Omental fat pad (tissue), 4 donors: ENCODE data around the gene SND1. TPM values are rescaled to one million over a fixed set of nuclear protein-coding genes. Genes with fewer than 3 reads are reported as not detected.

Source experiments
- ATAC-seq: fragments of 150-250 bp; one replicate; pipeline ENCODE4 v1.9.1; 2016; ENCODE audit warnings: mild to moderate bottlenecking, moderate library complexity; ENCODE audit not compliant: low FRiP score
- DNase-seq: peaks from one replicate; pipeline ENCODE4 v3.0.0-alpha.2; 2019; ENCODE audit warnings: low spot score
- CTCF ChIP-seq, 3 donors: fragments of 450-650 bp; IDR thresholded peaks; one replicate each; pipeline ENCODE4 v1.5.1; 2016 to 2017; ENCODE audit warnings: antibody characterized with exemption in 3 of 3, mild to moderate bottlenecking in 3 of 3, moderate library complexity in 2 of 3
- total RNA-seq, 4 donors: library from RNA; depleted of rRNA; stranded (reverse); fragments of >200 nt; gene quantifications; one replicate each; pipeline ENCODE4 v1.1.0, GENCODE V29; 2016

Gene SND1
- total RNA-seq, 4 donors from 2014 or later = 90.8 to 140 (median 125) TPM

DNA sequence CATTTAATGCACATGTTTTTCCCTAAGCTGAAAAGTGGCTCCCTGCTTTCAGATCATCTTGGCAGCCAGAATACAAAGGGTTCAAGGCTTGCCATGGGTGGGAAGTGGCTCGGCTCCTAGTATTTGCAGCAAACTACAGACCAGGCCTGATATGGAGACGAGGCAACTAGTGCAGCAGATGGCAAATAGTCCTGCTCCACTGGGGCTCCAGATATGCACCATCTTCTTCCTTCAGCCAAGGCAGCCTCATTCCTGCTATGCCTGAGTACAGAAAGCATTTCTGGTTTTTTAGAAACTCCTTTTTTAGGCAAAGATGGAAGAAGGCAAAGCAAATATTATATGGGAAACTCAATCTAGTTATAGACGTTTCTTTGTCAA lies 355.3 kb downstream of the SND1 start:
- no peak for TF ChIP-seq CTCF (IDR thresholded peaks at IDR 0.05)
- no peak for ATAC-seq
- DNase-seq = no peak

DNA sequence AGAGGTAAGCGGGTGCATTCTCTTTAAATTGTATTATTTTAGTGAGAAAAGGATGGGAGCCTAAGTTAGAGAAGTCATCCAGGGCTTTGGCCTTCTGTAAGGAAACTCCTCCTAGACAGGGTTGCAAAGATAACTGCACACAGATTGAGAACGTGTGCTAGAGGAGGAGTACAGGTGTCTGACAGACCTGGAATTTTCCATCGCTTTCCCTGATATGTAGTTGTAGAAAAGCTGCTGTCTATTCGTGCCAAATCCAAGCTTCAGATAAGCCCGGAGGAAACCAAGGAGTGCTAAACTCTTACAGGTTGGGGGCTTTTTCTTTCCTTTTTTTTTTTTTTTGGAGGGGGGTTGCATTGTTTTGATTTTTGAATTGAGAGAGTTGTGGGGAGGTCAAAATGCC lies 356.1 kb downstream of the SND1 start:
- TF ChIP-seq CTCF (IDR thresholded peaks at IDR 0.05) = no peak
- no peak for ATAC-seq

DNA sequence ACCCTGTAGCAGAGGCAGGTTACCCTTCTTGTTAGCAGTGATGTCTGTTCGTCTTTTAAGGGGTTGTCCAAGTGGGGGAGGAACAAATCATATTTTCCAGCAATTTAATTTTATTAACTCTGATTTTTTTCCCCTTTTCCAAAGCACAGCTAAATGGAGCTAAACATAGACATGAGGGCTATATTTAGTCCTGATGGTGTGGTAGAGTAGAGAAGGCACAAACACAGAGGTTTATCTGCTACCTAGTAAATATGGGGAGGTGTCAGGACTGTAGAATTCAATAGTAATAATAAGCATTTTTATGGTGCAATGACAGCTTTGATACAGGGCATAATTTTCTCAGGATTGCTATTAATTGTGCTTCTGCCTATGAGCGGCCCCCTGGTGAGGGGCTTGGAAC lies 356.8 kb downstream of the SND1 start:
- ATAC-seq (no peak), DNase-seq (no peak)
- no peak for TF ChIP-seq CTCF (IDR thresholded peaks at IDR 0.05)

More for the DNA sequence above, 356.1 kb downstream of the SND1 start:
- DNase-seq = no peak

DNA sequence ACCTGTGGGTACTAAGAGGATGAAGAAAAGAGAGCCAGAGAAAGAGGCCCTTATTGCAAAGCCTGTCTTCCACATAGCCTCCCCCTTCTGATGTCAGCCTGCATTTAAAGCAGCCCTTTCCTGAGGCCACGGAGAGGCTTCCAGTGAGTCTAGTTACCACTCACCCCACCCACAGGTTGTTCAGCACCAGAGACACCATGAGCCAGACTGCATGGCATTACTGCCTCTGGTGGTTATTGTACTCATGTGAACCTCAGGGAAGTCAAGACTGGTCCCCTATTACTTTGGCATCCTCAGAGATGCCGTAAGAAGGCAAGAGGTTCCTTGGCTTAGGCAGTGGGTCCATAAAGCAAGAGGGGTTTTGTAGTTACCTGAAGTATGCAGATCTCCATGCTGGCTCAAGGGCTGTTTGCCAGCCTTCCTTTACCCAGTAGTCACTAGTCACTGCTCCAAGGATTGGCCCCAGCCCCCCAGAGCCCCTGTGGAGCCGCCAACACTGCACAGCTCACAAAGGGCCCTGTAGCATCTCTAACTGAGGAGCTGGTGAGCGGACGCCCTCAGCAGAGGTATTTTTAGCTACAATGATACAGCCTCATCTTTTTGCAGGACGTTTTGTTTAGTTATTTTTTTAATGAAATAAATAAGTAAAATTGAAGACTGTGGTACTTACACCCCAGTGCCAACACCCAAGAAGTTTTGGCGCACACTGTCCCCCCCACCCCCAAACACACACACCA lies 358.6 kb downstream of the SND1 start:
- no peak for TF ChIP-seq CTCF (IDR thresholded peaks at IDR 0.05)
- DNase-seq = no peak
- no peak for ATAC-seq

- no peak for TF ChIP-seq CTCF (IDR thresholded peaks at IDR 0.05)
- DNase-seq = no peak
- no peak for ATAC-seq
Observed at GRCh38 chr7:128011131-128011661, 359.2 kb downstream of the SND1 start.

GRCh38 chr7:128014811-128015210 lies 362.8 kb downstream of the SND1 start:
- TF ChIP-seq CTCF (IDR thresholded peaks at IDR 0.05) = no peak
- ATAC-seq (no peak), DNase-seq (no peak)

GRCh38 chr7:128017460-128017859 lies 365.5 kb downstream of the SND1 start:
- no peak for DNase-seq
- no peak for ATAC-seq
- TF ChIP-seq CTCF (IDR thresholded peaks at IDR 0.05) = no peak
